Upper lobe of left lung (tissue), 4 donors: ENCODE results near the gene SLC6A20.

Experiments used
- CTCF ChIP-seq, 6 experiments: fragments of 450-650 bp in 4 of 6; fragments of 200-600 bp in 2 of 6; sonication (generic) in 2 of 6; IDR thresholded peaks; one replicate each; pipeline ENCODE4 v1.5.1; 2016 to 2019; ENCODE audit warnings: antibody characterized with exemption in 6 of 6
- POLR2A ChIP-seq, 4 donors: fragments of 450-650 bp; IDR thresholded peaks; one replicate each; pipeline ENCODE4 v1.5.1; 2016 to 2017; ENCODE audit warnings: antibody characterized with exemption in 4 of 4, mild to moderate bottlenecking in 2 of 4

GRCh38 chr3:45763303-45763675, 33.0 kb downstream of the SLC6A20 start:
- TF ChIP-seq CTCF (IDR thresholded peaks at IDR 0.05) (no peak), POLR2A (IDR thresholded peaks at IDR 0.05) (no peak)
